Muscle of back (tissue), 11 donors: ENCODE measurements around the gene DPP4. TPM values are rescaled to one million over a fixed set of nuclear protein-coding genes. Genes with fewer than 3 reads are reported as not detected.

Experiments
- DNase-seq, 3 donors: peaks; one replicate each; pipeline versions ENCODE4 v3.0.0 to v3.0.0-alpha.2; 2013
- polyA plus RNA-seq, 10 donors: library from polyadenylated mRNA; unstranded; fragments of 120-200 nt; gene quantifications; one replicate each; pipeline ENCODE4 v1.2.1, GENCODE V29; 2013; ENCODE audit not compliant: insufficient read length in 10 of 10

Gene DPP4
- polyA plus RNA-seq, 10 donors, result 7.2 to 24.2 (median 12.2) TPM

DNA sequence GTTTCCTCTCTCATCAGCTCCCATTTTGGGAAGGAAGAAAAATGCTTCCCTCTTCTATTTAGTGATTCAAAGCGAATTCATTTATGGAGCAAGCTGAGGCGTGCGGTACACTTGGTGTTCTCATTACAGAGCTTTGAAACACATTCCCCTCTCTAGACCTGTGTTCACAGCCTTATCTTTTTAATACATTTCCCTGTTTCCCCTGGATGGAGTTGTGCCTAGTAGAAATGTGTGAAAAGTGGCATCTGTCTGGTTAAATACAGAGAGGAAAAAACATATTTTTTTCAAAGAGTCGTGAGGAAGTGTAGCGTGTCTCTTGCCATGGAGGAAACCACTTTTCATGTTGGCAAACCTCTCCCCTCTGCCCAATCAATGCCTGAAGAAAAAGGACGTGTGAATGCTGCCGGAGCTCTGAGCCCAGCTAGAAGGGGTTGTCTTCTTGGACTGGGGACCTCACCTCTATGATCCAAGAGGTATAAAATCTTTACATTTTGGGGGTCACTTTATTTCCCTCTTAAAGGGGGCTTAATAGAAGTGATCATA lies 52.4 kb downstream of the DPP4 start:
- DNase-seq, result no peak

DNA sequence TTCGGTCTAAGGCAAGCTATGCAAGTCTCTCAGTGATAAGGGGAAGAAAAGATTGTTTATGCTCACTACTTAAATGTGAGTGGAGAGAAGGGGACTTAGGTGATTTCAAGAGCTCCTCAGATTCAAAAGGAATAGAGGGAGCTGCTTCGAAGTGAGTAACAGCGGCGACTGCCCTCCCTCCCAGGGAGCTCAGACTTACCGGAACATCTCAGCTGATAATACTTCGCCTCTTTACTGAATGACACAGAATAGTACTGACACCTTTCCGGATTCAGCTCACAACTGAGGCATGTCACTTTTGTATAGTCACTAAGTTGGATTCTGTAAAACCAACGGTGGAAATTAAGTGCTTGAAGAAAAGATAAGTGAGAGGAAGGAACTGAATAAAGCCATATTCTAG lies 55.5 kb downstream of the DPP4 start:
- no peak for DNase-seq

DNA sequence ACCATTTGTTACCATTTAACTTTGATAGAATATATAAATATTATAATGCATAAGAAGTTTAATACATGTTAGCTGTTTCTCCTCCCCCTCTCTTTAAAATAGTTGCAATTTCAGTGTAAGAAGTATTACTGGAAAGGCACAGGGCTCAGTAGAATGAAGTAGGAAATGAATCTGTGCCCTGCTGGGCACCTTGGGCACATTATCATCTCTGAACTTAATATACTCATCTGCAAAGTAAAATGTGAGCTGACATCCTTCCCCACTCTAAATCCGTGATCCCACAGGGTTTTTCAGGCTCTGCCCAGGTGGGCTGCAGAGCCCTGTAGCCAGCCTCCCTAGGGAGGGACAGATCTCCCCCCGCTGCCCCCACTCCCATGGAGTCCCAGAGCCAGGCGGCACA lies 56.8 kb downstream of the DPP4 start:
- no peak for DNase-seq

DNA sequence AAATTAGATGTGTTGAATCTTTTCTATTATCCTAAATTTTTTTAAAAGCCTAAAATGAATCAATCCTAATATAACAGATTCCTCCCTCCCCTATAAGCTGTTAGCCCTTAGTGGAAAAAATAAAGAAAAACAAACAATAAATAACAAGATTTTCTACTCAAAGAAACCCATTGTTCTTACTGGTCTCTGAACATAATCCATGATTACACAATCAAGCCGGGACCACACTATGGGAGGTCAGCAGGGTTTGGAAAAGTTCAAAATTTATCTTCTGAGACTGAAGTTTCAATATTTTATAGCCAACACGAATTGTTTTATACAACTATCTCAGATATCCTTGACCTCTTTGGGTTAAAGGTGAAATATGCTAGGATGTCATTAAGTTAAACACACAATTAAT lies 57.9 kb downstream of the DPP4 start:
- no peak for DNase-seq

DNA sequence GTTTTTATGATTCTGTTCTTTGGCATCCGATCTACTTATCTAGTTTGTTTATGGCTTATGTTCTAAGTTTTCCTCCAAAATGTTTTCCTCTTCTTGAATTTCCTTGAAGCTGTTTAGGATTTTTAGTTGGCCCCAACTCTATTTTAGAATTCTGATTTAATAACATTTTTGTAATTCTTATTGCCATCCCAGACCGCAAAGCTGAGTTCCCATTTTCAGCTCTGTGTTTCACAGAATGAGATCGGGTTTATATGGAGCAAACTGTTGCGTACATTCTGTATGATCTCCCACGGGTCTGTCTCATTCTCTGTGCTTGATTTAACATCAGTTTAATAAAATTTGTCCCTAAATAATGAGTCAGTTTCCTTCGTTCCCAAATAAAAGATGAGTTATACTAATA lies 59.3 kb downstream of the DPP4 start:
- DNase-seq, result peak in 1 of 3 donors; percentile 40

DNA sequence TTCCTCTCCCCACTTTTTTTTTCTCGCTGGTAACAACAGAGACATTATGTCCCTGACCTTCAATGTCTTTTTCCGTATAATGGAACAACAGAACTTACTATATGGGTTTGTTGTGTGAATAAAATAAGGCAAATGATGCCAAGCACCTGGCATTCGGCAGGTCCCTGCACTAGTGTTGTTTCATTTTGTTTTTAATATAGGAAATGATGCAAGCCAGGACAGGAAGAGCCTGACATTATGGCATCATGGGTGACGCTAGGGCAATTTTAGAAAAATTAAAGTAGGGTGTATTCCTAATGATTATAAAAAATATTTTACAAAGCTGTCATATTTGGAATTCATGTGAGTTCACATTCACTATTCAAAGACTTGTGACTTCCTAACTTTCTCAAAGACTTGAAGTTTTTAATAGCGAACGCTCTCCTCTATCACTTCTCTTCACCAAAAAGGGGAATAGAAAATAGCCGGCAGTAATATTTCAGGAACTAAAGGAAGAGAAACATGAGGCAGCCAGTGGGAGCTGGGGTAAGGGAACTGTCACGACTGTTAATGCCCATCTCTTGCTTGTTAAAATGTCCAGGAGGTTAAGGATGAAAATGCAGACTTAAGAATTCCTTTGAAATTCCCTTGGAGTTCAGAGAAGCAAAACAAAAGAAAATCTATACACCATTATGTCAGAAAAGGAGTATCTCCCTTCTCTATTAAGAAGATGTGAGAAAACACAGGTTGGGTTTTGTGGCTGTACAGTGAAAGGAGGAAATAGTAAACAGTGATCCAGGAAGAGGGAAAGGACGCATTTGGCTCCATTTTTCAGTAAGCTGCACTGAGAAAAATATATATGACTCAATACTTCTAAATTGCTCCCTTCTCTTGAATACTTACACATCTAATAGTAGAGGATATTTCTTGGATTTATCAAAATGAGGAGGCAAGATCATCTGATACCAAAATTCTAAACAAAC lies 60.2 kb downstream of the DPP4 start:
- DNase-seq, result peak in 1 of 3 donors; percentile 22

DNA sequence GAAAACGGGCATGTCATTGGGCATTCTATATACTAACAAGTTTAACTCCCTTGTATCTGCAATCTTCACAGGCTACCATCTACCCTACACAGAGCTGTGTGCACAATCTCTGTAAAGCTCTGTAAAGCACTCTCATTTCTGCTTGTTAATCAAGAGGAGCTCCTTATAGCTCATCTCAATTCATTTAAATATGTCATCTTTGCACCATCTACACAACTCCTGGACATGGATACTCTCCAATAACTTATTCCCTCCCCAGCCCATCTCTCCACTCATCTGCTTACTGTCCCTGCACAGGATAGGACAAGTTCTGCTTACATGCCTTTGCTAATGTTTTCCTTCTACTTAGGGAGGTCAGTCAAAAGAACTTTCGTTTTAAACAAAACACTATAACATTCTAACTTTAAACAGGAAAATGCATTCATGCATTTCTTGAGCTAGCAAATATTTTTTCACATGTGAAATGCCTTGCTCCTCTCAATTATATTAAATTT lies 61.4 kb downstream of the DPP4 start:
- no peak for DNase-seq

DNA sequence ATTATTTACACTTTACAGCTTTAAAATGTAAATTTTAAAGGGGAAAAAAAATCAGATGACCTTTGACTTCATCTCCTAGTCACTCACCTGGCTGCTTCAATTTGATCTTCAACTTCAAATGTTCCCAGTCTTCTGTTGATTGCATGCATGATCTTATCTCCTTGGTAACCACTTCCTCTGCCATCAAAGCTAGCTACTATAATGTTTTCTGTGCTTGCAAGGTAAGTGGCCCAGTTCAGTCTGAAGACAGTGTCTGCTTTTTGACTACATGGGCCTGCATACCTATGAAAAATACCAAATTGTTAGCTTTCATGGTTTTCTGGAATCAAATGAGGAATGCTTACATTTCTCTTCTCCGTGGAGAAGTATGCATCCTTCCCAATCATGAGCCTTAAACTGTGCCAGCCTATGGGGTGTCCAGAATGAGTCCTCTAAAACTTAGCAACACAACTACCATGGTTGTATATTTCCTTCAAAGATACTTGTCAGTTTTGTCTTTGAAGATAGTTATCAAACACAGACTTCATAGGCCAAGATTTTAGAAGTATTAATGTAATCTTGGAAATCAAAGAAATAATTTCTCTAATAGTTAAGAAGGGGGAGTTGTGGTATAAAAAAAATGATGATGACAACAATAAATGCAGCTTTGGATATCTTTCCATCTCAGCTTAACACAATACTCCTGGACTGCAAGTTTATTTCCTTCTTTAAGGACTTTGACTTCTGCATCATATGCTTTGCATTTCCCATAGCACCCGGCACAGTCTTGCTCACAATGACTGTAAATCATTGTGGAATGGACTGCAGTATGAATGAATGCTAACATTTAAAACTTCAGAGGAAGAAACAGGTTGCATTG lies 62.1 kb downstream of the DPP4 start:
- DNase-seq, result no peak

DNA sequence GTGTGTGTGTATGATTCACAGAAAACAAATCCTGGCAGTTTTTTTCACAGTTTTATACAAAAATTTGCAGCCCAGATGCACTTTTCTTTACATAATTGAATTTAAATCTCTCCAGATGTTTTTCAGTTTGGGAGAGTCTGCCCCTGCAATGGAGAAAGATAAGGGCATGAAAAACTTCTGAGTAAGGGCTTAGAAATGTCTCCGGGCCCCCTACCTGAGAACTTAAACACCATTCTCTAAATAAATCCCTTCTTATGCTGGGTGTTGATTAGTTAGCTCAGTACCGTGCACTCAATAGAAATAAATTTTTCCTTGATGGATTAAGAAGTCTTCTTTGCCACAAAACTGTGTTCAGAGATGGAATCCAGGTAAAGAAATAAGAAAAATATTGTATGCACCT lies 64.5 kb downstream of the DPP4 start:
- DNase-seq, result no peak

DNA sequence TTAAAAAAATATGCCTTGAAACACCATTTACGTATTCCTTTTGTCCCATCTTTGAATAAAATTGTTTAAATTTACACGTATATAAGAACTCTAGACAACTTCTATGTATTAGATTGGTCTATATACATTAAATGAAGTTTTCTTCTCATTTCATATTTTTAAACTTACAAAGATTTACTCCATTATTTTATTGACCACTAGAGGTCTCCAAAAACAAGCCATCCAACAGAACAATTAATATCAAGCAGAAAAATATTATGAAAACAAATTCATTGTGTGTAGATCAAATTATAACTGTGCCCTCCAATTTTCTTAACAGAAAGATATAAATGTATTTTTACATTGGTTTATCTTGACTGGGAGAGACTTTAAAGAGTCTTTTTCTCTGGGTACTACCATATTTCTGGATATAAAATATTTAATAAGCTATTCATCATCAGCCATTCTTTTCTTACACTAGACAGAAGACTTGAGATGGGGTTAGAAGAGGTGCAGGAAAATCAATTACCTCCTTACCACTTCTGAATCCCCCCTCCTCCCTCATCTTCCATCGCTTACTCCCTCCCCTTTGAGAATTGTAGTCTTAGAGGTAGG lies 66.5 kb downstream of the DPP4 start:
- peak in 1 of 3 donors; percentile 21 for DNase-seq

DNA sequence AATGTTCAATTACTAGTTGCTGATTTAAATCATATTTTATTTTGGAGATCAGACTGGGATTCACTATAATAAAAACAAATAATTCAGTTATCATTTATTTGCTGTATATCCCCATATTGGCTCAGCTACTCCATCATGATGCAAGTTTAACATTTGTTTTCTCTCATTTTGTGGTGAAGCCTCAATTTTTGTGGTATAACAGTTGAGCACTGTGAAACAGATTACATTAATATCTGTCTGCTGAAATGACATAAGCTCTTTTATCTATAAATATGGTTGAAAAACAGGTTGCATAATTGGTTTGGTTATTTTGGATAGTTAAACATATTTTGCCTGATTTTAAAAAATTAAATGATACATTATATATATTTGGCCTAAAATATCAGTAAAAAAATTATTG lies 67.7 kb downstream of the DPP4 start:
- no peak for DNase-seq

DNA sequence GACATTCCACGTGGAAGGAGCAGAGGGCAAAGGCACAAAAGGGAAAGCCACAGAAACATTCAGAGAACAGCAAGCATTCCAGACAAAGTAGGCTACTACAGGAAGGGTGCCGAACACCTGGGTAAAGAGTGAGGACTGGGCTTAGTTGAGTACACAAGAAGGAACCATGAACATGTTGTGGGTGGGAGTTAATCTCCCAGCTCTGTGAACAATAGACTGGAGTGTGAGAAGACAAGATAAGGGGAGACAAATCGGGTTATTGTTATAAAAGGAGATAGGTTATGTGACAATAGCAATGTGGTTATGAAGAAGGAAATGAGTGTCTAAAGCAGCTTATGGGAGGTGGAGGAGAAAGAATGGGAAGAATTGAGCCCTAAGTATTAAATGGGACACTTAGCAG lies 70.0 kb downstream of the DPP4 start:
- no peak for DNase-seq

DNA sequence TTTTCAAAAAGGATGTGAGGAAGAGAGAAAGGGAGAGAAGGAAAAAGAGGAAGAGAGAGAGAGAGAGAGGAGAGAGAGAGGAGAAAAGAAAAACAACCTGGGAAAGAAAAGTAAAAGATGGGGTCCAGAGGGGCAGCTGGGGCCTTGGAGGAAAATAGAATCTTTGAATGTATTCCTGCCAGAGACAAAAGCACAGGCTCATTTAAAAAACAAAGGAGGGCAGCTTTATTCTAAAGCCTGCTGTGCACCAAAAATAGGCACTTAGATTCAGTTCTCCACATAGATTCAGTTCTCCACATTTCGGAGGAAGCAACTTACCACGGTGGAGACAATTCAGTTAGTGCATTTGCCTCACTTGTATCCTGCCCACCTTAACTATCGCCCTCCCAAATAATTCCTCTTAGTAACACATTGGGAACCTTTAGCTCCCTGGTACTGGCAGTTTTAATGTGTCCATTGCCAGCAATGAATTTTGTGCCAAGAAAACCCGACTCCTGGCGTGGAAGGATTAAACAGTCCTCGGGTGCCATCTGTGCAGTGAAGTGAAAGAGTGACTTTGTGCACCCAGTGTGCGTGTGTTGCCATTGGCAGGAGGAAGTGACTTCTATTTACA lies 71.3 kb downstream of the DPP4 start:
- no peak for DNase-seq

DNA sequence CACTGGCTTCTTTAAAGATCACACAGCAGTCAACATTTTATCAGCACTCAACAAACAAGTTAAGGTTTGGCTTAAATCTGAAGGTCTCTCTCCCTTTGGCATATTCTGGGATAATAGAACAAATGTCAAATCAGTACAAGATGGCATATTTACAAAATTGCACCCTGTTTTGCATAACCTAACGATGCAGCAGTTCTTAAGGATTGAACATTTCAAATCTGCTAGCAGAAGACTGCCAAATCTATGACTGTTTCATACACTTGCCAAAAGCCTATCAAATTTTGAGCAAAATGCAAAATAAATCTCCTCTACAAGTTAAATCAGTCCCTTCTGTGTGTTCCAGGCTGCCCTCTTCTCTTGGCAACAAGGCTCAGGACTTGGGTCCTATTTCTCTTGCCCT lies 73.6 kb downstream of the DPP4 start:
- DNase-seq, result peak in 1 of 3 donors; percentile 15

DNA sequence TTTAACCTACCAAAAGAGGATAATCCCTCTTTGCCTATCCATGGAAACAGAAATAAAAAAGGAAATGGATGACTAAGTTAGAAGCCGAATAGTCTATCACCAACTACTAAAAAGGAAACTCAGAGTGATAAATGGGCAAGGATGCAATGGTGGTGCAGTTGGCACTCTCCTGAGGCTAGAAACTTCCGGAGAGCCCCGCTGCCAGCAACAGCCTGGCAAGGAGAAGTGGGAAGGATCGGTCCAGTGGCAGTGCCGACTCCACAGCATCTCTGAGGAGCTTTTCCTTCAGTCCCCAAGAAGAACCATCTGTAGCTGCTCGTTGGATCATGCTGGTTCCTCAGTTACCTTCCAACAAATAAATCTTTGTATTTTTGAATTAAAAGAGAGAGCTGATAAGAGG lies 74.7 kb downstream of the DPP4 start:
- no peak for DNase-seq

DNA sequence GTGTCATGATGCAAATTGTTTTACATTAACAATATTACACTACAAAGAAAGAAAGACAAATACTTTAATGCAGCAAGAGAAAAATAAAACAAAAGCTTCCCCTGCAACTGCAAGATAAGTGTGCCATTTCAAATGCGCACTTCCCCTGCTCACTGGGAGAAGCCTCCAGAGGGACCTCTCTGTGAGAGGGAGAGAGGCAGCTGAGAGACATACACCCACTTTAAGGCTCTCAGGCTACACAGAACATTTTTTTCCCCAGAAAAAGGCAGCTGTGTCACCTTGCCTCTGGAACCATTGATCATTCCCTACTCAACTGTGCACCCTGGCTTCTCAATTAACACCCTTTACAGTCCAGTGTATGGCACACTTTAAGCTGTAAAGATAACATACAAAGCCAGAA lies 75.2 kb downstream of the DPP4 start:
- DNase-seq, result no peak

DNA sequence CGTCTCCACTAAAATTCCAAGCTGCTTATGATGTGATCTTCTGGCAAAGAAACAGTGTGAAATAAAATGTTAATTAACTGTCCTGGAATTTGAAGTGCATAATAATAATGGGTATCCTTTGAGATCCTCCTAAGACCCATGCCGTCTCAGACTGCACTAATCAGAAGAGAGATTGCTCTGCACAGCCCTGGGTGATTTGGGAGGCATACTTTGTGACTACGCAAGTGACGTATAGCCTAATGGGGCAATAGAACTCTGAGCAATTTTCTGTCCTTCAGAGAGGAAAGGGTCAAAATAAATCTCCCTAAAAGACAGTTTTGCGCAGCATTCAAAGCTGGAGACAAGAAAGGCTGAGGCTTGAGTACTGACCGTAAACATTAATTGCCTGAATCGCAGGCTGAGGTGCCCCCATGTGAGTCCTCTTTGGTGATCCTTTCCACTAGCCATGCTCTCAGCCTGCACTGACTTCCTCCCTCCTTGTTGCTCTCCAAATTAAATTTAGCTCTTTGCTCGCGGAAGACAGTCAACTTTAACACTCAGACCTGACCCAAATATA lies 76.0 kb downstream of the DPP4 start:
- no peak for DNase-seq

DNA sequence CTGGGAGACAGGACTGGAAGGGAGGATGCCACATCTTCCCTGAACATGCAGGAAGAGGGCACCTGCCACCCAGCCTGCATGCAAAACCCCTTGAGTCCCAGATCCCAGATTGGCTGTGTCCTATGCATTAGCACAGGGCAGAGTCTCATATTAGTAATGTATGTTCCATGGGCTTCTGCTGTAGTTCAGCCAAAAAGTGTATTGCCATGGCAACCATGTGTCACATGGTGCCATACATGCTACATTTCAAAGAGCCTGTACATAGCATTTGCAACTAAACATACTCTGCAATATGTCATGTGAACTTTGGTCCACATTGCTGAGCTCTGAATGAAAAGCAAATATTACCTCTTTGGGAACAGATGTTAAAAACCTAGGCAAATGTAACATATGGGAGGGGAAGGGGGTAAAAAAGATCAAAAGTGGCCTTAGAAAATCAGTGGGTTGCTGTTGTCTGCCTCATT lies 78.4 kb downstream of the DPP4 start:
- DNase-seq, result no peak

DNA sequence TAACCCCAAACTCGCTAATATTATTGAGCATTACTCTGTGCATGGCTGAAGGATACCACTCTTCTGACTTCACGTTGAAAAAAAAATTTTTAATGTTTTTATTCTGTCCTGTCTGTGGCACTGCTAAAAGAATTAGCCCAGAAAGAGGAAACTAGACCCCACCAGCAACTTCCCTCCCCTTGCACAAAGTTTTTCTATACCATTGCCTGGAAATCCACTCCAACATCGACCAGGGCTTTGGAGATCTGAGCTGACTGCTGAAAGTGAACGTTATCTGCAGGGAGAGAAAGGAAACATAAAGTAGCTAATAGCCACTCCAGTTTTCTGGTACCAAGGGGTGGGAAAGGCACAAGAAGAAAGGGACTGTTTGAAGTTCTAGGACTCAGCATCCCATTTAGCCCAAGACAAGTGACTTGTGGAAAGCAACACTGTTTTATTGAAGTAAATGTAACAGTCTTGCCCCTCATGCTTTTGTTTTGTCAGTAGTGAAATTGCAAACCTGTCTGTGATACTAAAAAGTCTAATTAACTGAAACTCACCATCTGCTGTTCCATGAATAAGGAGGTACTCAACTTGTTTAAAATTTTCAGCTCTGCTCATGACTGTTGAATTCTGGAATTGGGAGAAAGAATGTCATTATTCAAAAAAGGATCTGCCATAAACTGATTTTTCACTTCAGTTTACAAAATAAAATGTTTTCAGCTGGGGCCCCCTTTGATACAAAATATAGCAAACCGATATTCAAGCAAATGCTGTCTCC lies 79.1 kb downstream of the DPP4 start:
- DNase-seq, result no peak

DNA sequence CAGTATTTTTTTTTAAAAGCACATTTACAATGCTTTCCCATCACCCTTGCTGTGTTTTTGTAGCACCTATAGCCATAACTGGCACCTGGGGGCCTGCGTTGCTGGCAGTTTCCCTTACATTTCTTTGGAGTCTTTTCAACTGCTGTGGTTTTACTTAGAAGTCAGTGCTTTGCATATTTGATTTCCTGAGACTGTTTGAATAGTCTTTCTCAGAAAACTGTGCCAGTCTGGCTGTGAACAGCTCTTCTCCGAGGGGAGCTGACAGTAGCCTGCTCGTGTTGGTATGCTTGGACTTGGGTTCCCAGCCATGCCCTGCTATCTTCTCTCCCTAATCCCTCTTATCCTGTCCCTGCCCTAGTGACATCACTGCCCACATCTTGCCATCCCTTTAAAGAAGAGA lies 81.5 kb downstream of the DPP4 start:
- no peak for DNase-seq
